ENCODE data around the gene VARS2.
"Not testable (repeated sequence)": the region's sequence is repeated elsewhere in the genome, so short reads cannot be mapped to it uniquely, and the experiment has no call there.

The VARS2 gene

GRCh38 chr6:30897882-30898281 lies 16.2 kb upstream of the VARS2 start:
- no peak for DNase-seq
- Histone ChIP-seq H3K27me3 (no peaks in the 10 kb centered on the region), H3K4me1 (no peaks in the 10 kb centered on the region), H3K9me3 (no peaks in the 10 kb centered on the region), H3K36me3 (no peaks in the 10 kb centered on the region), H3K4me3 (ENCODE audit: low read depth, low read length) (no peak overlapping the region)
- TF ChIP-seq CTCF (IDR thresholded peaks at IDR 0.05; ENCODE audit: low read depth, low read length) = no peak

- no peak for TF ChIP-seq CTCF (IDR thresholded peaks at IDR 0.05; ENCODE audit: low read depth, low read length)
- Histone ChIP-seq H3K27me3 (no peaks in the 10 kb centered on the region), H3K4me3 (ENCODE audit: low read depth, low read length) (no peak overlapping the region), H3K36me3 (no peaks in the 10 kb centered on the region), H3K9me3 (no peaks in the 10 kb centered on the region), H3K4me1 (no peaks in the 10 kb centered on the region)
- DNase-seq = no peak
Measured at GRCh38 chr6:30898750-30899360, 15.2 kb upstream of the VARS2 start.

- no peaks in the 10 kb centered on the region for H3K9me3 ChIP-seq
- H3K36me3 ChIP-seq = no peaks in the 10 kb centered on the region
- H3K27me3 ChIP-seq = no peaks in the 10 kb centered on the region
- no peak overlapping the region for H3K4me3 ChIP-seq (ENCODE audit: low read depth, low read length)
- TF ChIP-seq CTCF (IDR thresholded peaks at IDR 0.05; ENCODE audit: low read depth, low read length) = no peak
- no peaks in the 10 kb centered on the region for H3K4me1 ChIP-seq
- no peak for DNase-seq
Measured at GRCh38 chr6:30900863-30901417, 13.1 kb upstream of the VARS2 start.

GRCh38 chr6:30901436-30901835 lies 12.6 kb upstream of the VARS2 start:
- no peak for DNase-seq
- no peak overlapping the region for H3K4me3 ChIP-seq (ENCODE audit: low read depth, low read length)
- H3K9me3 ChIP-seq = no peaks in the 10 kb centered on the region
- no peaks in the 10 kb centered on the region for H3K27me3 ChIP-seq
- TF ChIP-seq CTCF (IDR thresholded peaks at IDR 0.05; ENCODE audit: low read depth, low read length) = no peak
- H3K36me3 ChIP-seq = no peaks in the 10 kb centered on the region
- H3K4me1 ChIP-seq = no peaks in the 10 kb centered on the region

- DNase-seq; H3K4me1 ChIP-seq; H3K36me3 ChIP-seq; H3K27me3 ChIP-seq; H3K4me3 ChIP-seq (ENCODE audit: low read depth, low read length); H3K9me3 ChIP-seq: not testable (repeated sequence)
Measured at GRCh38 chr6:30902196-30902595, 11.8 kb upstream of the VARS2 start.

GRCh38 chr6:30902709-30903108 lies 11.3 kb upstream of the VARS2 start:
- H3K27me3 ChIP-seq = no peaks in the 10 kb centered on the region
- no peaks in the 10 kb centered on the region for H3K9me3 ChIP-seq
- no peaks in the 10 kb centered on the region for H3K4me1 ChIP-seq
- no peak for DNase-seq
- TF ChIP-seq CTCF (IDR thresholded peaks at IDR 0.05; ENCODE audit: low read depth, low read length) = no peak
- H3K36me3 ChIP-seq = no peaks in the 10 kb centered on the region
- no peak overlapping the region for H3K4me3 ChIP-seq (ENCODE audit: low read depth, low read length)
